Measurements from ENCODE around the gene MRGPRD.

MRGPRD gene

DNA sequence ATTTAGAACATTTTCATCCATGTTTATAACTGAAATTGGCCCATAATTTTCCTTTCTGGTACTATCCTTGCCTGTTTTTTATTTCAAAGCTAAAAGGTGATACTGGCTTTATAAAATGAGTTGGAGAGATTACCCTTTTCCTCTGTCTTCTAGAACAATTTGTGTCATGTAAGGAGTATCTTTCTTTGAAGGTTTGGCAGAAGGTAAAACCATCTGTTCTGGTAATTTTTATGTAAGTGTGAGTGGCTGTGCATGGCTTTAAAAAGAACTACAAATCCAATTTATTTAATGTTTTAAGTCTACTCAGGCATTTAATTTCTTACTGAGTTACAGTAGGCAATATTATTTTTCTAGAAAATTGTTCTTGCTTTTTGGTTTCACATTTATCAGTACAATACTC is 7.7 kb upstream of the MRGPRD start:
- H3K9me3 ChIP-seq (ENCODE audit: control insufficient read depth, low read depth, low read length), result no peaks in the 10 kb centered on the region
- H3K36me3 ChIP-seq (ENCODE audit: control insufficient read depth, low read depth, low read length), result no peaks in the 10 kb centered on the region
- no peak overlapping the region for H3K27ac ChIP-seq (ENCODE audit: low read length)
- no peak overlapping the region for H3K9ac ChIP-seq (ENCODE audit: low read length)
- H3K27me3 ChIP-seq (ENCODE audit: control insufficient read depth, insufficient read depth, low read length), result no peaks in the 10 kb centered on the region
- no peaks in the 10 kb centered on the region for H3K4me1 ChIP-seq (ENCODE audit: control insufficient read depth, low read depth, low read length)
- H3K4me3 ChIP-seq (ENCODE audit: low read length), result no peak overlapping the region

DNA sequence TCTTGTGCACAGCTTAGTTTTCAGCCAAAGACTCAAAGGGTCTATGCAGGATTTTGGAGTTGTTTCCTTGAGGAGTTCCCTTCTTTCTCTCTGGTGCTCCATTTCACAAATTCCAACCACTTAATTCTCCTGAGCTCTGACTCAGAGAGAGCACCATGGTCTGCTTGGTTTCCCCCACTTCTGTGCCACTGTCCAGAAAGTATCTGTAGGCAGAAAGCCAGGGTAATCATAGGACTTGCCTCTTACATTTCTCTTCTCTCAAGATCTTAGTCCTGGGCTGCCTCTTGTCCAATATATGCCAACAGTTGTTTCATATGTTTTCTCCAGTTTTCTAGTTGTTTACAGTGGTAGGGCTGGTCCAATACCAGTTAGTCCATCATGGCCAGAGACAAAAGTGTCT is 6.4 kb upstream of the MRGPRD start:
- Histone ChIP-seq H3K4me1 (ENCODE audit: control insufficient read depth, low read depth, low read length) (no peaks in the 10 kb centered on the region), H3K9me3 (ENCODE audit: control insufficient read depth, low read depth, low read length) (no peaks in the 10 kb centered on the region), H3K36me3 (ENCODE audit: control insufficient read depth, low read depth, low read length) (no peaks in the 10 kb centered on the region), H3K27me3 (ENCODE audit: control insufficient read depth, insufficient read depth, low read length) (no peaks in the 10 kb centered on the region), H3K9ac (ENCODE audit: low read length) (no peak overlapping the region), H3K27ac (ENCODE audit: low read length) (no peak overlapping the region), H3K4me3 (ENCODE audit: low read length) (no peak overlapping the region)

DNA sequence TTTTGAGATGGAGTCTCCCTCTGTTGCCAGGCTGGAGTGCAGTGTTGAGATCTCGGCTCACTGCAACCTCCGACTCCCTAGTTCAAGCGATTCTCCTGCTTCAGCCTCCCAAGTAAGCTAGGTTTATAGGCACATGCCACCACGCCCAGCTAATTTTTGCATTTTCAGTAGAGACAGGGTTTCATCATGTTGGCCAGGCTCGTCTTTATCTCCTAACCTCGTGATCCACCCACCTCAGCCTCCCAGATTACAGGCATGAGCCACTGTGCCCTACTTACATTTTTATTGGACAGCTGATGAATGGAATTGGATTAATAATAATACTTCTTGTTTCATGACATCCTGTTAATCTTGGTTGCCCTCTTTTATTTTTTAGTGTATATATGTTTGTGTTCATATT is 3.0 kb upstream of the MRGPRD start:
- Histone ChIP-seq H3K4me1 (ENCODE audit: control insufficient read depth, low read depth, low read length) (peaks cover 4% of the 10 kb centered on the region), H3K27ac (ENCODE audit: low read length) (no peak overlapping the region), H3K27me3 (ENCODE audit: control insufficient read depth, insufficient read depth, low read length) (no peaks in the 10 kb centered on the region)

DNA sequence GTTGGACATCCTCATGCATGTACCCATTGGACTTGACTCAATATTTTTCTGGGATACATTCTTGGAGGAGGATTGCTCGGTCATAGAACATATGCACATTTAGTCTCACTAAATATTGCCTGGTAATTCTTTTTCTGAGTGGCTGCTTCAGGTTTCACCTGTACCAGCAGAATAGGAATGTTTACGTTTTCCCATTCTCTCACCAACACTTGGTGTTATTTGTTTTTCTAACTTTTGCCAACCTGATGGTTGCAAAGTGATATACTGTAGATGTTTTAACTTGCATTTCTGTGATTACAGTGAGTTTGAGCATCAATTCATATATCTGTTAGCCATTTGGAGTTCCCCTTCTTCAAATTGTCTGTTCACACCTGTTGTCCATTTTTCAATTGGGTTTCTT is 1.3 kb upstream of the MRGPRD start:
- no peak overlapping the region for H3K4me3 ChIP-seq (ENCODE audit: low read length)
- no peaks in the 10 kb centered on the region for H3K36me3 ChIP-seq (ENCODE audit: control insufficient read depth, low read depth, low read length)
- H3K27ac ChIP-seq (ENCODE audit: low read length), result no peak overlapping the region
- H3K27me3 ChIP-seq (ENCODE audit: control insufficient read depth, insufficient read depth, low read length), result no peaks in the 10 kb centered on the region
- H3K9me3 ChIP-seq (ENCODE audit: control insufficient read depth, low read depth, low read length), result no peaks in the 10 kb centered on the region
- H3K9ac ChIP-seq (ENCODE audit: low read length), result no peak overlapping the region
- peaks cover 4% of the 10 kb centered on the region for H3K4me1 ChIP-seq (ENCODE audit: control insufficient read depth, low read depth, low read length)

More for the DNA sequence above, 3.0 kb upstream of the MRGPRD start:
- Histone ChIP-seq H3K4me3 (ENCODE audit: low read length) (no peak overlapping the region), H3K36me3 (ENCODE audit: control insufficient read depth, low read depth, low read length) (no peaks in the 10 kb centered on the region), H3K9ac (ENCODE audit: low read length) (no peak overlapping the region), H3K9me3 (ENCODE audit: control insufficient read depth, low read depth, low read length) (no peaks in the 10 kb centered on the region)

DNA sequence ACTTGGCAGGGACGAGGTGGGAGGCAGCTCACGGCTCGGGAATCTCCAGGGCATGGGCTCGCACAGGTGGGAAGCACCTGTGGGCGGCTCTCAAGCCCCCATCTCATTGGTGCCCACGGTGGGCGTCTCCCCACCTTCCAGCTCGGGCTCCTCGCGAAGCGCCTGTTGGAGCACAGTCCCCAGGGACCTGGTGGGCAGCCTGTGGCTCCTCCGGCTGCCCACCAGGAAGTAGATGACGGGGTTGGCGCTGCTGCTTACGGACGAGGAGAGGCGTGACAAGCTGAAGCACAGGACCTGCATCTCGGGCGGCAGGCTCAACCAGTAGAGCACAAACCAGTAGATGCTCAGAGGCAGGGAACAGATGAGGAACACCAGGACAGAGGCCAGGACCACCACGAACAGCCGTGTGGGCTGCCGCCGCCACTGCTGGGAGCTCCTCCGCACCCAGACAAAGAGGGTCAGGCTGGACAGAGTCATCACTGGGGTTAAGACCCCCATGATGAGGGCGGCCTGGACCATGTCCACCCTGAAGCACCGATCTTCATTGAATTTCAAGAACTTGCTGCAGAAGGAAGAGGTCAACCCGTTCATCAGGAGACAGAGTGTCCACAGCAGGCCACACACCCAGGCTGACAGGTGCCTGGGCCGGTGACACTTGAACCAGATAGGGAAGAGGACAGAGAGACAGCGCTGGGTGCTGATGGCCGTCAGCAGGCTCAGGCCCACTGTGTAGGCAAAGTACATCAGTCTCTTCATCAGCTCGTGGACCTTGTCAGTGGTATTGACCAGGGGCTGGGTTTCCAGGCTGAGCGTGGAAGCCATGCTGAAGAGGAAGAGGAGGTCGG is 633 bp downstream of the MRGPRD start:
- no peaks in the 10 kb centered on the region for H3K36me3 ChIP-seq (ENCODE audit: control insufficient read depth, low read depth, low read length)
- no peak overlapping the region for H3K9ac ChIP-seq (ENCODE audit: low read length)
- H3K27me3 ChIP-seq (ENCODE audit: control insufficient read depth, insufficient read depth, low read length), result no peaks in the 10 kb centered on the region
- no peak overlapping the region for H3K27ac ChIP-seq (ENCODE audit: low read length)
- H3K4me1 ChIP-seq (ENCODE audit: control insufficient read depth, low read depth, low read length), result peaks cover 4% of the 10 kb centered on the region
- no peak overlapping the region for H3K4me3 ChIP-seq (ENCODE audit: low read length)
- H3K9me3 ChIP-seq (ENCODE audit: control insufficient read depth, low read depth, low read length), result no peaks in the 10 kb centered on the region

DNA sequence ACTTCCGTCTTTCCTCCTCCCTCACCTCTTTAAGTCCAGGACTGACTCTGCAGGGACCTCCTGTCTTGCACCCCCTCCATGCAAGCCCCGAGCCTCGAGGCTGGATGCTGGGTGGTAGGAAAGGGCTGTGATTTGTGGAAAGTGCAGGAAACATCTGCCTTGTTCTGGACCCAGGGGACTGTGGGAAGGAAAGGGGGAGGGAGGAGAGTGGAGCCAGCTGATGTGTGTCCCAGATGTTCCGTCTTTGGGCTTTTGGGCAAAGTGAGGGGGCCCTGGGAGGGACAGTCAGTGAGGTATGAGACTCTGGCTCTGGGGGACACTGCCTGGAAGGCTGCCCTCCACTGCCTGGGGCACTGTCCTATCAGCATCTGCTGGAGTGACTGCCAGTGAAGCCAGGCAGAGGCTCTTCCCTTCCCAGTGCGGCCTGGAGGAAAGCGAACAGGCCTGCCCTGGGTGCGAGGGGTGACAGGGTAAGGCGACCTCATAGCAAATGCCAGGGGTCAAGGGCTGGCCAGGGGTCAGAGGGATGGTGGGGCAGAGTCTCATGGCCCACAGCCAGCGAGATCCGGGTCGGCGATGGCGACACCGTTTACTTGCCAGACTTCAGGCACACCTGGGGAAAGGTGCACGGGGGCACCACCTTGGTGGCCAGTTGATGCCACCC is 1.7 kb downstream of the MRGPRD start:
- peaks cover 4% of the 10 kb centered on the region for H3K4me1 ChIP-seq (ENCODE audit: control insufficient read depth, low read depth, low read length)
- no peak overlapping the region for H3K27ac ChIP-seq (ENCODE audit: low read length)
- H3K9me3 ChIP-seq (ENCODE audit: control insufficient read depth, low read depth, low read length), result no peaks in the 10 kb centered on the region
- no peaks in the 10 kb centered on the region for H3K36me3 ChIP-seq (ENCODE audit: control insufficient read depth, low read depth, low read length)
- no peak overlapping the region for H3K9ac ChIP-seq (ENCODE audit: low read length)
- H3K4me3 ChIP-seq (ENCODE audit: low read length), result no peak overlapping the region
- H3K27me3 ChIP-seq (ENCODE audit: control insufficient read depth, insufficient read depth, low read length), result no peaks in the 10 kb centered on the region

DNA sequence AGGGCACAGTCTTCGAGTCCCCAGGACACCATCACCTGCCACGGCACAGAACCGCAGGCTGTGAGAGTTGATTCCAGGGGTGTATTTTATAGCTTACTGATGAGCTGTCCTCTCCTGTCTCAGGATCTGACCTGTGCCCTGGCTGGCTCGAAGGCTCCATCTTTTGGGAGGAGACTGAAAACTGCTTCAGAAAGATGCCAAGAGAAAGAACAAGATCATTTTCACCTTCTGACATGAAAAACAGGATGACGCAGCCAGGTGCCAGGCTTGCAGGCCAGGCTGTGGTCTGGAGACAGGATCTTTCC is 2.2 kb downstream of the MRGPRD start:
- Histone ChIP-seq H3K9ac (ENCODE audit: low read length) (no peak overlapping the region), H3K27ac (ENCODE audit: low read length) (no peak overlapping the region), H3K36me3 (ENCODE audit: control insufficient read depth, low read depth, low read length) (no peaks in the 10 kb centered on the region), H3K4me3 (ENCODE audit: low read length) (no peak overlapping the region), H3K9me3 (ENCODE audit: control insufficient read depth, low read depth, low read length) (no peaks in the 10 kb centered on the region), H3K27me3 (ENCODE audit: control insufficient read depth, insufficient read depth, low read length) (no peaks in the 10 kb centered on the region), H3K4me1 (ENCODE audit: control insufficient read depth, low read depth, low read length) (peaks cover 4% of the 10 kb centered on the region)

DNA sequence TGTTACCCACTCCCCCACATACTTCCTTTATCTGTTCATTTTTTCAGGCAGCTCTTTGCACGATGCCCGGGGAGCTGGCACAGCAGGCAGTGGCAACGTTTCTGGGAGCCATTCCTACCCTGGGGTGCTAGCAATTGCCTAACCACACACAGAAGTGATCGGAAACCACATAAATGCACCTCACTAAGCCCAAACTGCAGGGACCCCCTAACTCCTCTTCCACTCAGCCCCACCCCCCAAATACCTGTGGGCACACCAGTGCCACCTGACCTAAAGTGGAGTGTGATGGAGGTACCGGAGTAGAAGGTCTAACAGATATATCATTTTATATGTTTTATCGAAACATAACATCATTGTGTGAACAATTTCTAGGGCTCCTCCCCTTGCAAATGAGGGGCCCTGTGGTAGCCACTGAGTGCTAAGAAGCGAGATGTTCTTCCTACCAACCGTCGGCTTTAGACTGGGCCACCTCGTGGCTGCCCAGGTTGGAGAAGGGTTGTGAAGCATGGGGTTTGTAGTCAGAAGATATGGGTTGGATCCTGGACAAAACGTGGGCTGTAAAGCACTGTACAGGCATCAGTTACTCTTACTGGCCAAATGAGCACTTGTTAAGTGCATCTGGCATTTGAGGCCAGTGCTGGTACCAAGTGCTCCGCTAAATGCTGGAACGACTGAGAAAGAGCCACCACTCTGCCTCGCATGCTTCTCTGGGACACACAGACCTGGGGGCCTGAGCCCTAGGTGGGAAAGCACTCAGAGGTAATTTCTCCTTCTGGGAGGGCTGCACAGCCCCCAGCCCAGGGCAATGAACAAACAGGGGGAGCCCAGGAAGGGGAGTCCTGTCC is 2.8 kb downstream of the MRGPRD start:
- peaks cover 4% of the 10 kb centered on the region for H3K4me1 ChIP-seq (ENCODE audit: control insufficient read depth, low read depth, low read length)
- no peak overlapping the region for H3K27ac ChIP-seq (ENCODE audit: low read length)
- H3K9ac ChIP-seq (ENCODE audit: low read length), result no peak overlapping the region
- H3K36me3 ChIP-seq (ENCODE audit: control insufficient read depth, low read depth, low read length), result no peaks in the 10 kb centered on the region
- no peak overlapping the region for H3K4me3 ChIP-seq (ENCODE audit: low read length)
- H3K9me3 ChIP-seq (ENCODE audit: control insufficient read depth, low read depth, low read length), result no peaks in the 10 kb centered on the region
- H3K27me3 ChIP-seq (ENCODE audit: control insufficient read depth, insufficient read depth, low read length), result no peaks in the 10 kb centered on the region

DNA sequence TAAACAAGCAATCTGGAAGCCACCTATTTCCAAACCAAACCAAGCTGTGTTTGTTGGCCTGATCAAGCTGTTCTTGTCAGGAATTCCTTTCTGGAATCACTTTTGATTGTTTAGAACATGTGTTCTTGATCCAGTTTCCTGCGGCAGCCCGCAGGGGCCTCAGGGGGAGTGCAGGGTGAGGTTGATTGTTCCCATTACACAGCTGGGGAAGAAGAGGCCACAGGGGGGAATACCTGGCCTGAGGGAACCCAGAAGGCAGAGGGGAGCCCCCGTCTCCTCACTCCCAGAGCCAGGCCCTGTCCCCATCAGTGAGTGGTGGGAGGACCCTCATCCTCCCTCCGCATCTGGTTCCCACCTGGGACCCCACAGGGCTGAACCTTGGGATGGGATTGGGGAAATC is 4.2 kb downstream of the MRGPRD start:
- no peak overlapping the region for H3K4me3 ChIP-seq (ENCODE audit: low read length)

DNA sequence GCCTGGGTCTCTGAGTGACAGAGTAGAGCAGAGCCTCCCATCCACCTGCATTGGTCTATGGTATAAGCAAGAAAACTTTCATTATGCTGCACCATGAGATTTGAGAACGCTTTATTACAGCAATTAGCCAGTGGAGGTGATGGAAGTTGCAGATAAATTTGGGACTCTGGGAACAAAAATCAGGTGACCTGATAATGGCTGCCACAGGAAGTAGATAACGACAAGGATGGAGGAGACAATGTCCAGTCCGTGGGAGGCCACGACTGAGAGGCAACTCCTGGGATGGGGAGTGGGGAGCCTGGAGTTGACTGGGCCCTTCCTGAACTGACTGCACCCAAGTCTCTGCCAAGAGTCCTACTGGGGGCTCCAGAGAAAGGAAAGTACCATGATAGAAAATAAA is 4.7 kb downstream of the MRGPRD start:
- peaks cover 4% of the 10 kb centered on the region for H3K4me1 ChIP-seq (ENCODE audit: control insufficient read depth, low read depth, low read length)
- no peaks in the 10 kb centered on the region for H3K36me3 ChIP-seq (ENCODE audit: control insufficient read depth, low read depth, low read length)
- H3K27ac ChIP-seq (ENCODE audit: low read length), result no peak overlapping the region
- H3K9ac ChIP-seq (ENCODE audit: low read length), result no peak overlapping the region
- H3K27me3 ChIP-seq (ENCODE audit: control insufficient read depth, insufficient read depth, low read length), result no peaks in the 10 kb centered on the region
- no peak overlapping the region for H3K4me3 ChIP-seq (ENCODE audit: low read length)
- H3K9me3 ChIP-seq (ENCODE audit: control insufficient read depth, low read depth, low read length), result no peaks in the 10 kb centered on the region

More for the DNA sequence above, 4.2 kb downstream of the MRGPRD start:
- Histone ChIP-seq H3K9ac (ENCODE audit: low read length) (no peak overlapping the region), H3K9me3 (ENCODE audit: control insufficient read depth, low read depth, low read length) (no peaks in the 10 kb centered on the region), H3K27ac (ENCODE audit: low read length) (no peak overlapping the region), H3K36me3 (ENCODE audit: control insufficient read depth, low read depth, low read length) (no peaks in the 10 kb centered on the region), H3K27me3 (ENCODE audit: control insufficient read depth, insufficient read depth, low read length) (no peaks in the 10 kb centered on the region), H3K4me1 (ENCODE audit: control insufficient read depth, low read depth, low read length) (peaks cover 4% of the 10 kb centered on the region)

DNA sequence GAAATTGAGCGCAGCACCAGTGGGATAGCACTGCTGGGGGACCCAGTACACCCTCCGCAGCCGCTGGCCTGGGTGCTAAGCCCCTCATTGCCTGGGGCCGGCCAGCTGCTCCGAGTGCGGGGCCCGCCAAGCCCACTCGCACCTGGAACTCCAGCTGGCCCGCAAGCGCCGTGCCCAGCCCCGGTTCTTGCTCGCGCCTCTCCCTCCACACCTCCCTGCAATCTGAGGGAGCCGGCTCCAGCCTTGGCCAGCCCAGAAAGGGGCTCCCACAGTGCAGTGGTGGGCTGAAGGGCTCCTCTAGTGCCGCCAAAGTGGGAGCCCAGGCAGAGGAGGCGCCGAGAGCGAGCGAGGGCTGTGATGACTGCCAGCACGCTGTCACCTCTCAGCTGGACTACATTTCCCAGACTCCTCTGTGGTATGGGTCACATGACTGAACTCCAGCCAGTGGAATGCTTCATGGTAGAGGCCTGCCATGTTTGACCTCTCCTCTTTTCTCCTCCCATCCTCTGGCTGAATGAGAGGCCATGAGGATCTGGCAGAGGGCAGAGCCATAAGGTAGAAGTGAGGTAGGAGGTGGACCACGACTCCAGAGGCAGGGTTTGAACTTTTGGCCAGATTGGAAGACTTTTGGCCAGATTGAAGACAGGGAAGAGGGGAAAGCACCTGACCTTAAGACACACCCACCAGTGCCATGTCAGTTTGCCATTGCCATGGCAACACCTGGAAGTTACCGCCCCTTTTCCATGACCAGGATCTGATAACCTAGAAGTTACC is 6.2 kb downstream of the MRGPRD start:
- Histone ChIP-seq H3K27ac (ENCODE audit: low read length) (no peak overlapping the region), H3K9ac (ENCODE audit: low read length) (no peak overlapping the region), H3K4me3 (ENCODE audit: low read length) (no peak overlapping the region), H3K36me3 (ENCODE audit: control insufficient read depth, low read depth, low read length) (no peaks in the 10 kb centered on the region), H3K4me1 (ENCODE audit: control insufficient read depth, low read depth, low read length) (peaks cover 2% of the 10 kb centered on the region), H3K9me3 (ENCODE audit: control insufficient read depth, low read depth, low read length) (no peaks in the 10 kb centered on the region), H3K27me3 (ENCODE audit: control insufficient read depth, insufficient read depth, low read length) (no peaks in the 10 kb centered on the region)
